Glutamatergic neuron (in vitro differentiated cells): Measurements from ENCODE around the gene GPR63. TPM values are rescaled to one million over a fixed set of nuclear protein-coding genes. Genes with fewer than 3 reads are reported as not detected.

Source experiments
- DNase-seq: peaks from one replicate; pipeline ENCODE4 v3.0.0; 2022
- H3K27ac Mint-ChIP-seq: one replicate; pipeline ENCODE4 v1.8.0; 2020; ENCODE audit warnings: mild to moderate bottlenecking, mixed read lengths, inconsistent platforms; ENCODE audit not compliant: unreplicated experiment
- H3K27me3 Mint-ChIP-seq: one replicate; pipeline ENCODE4 v1.8.0; 2020; ENCODE audit warnings: mild to moderate bottlenecking, moderate library complexity, mixed read lengths, inconsistent platforms; ENCODE audit not compliant: unreplicated experiment
- H3K36me3 Mint-ChIP-seq: one replicate; pipeline ENCODE4 v1.8.0; 2020; ENCODE audit warnings: mild to moderate bottlenecking, mixed read lengths, inconsistent platforms; ENCODE audit not compliant: unreplicated experiment
- H3K4me1 Mint-ChIP-seq: one replicate; pipeline ENCODE4 v1.8.0; 2020; ENCODE audit warnings: mild to moderate bottlenecking, low read depth, mixed read lengths, inconsistent platforms; ENCODE audit not compliant: unreplicated experiment
- H3K4me3 Mint-ChIP-seq: one replicate; pipeline ENCODE4 v1.8.0; 2020; ENCODE audit warnings: mild to moderate bottlenecking, mixed read lengths, inconsistent platforms; ENCODE audit not compliant: unreplicated experiment
- H3K9me3 Mint-ChIP-seq: one replicate; pipeline ENCODE4 v1.8.0; 2020; ENCODE audit warnings: mild to moderate bottlenecking, moderate library complexity, mixed read lengths, inconsistent platforms; ENCODE audit not compliant: unreplicated experiment
- CTCF ChIP-seq: fragments of 200-600 bp; sonication (generic); IDR thresholded peaks from one replicate; pipeline ENCODE4 v1.5.0; 2021; ENCODE audit not compliant: partially characterized antibody, unreplicated experiment
- total RNA-seq: library from RNA; stranded (reverse); fragmentation: NEBNext Ultra II Directional; extraction: Animal tissue kit (Norgen Biotek cat#: 25700); gene quantifications from one replicate; pipeline ENCODE4 v1.2.1, GENCODE V29; 2021; ENCODE audit not compliant: unreplicated experiment

GPR63 gene
- total RNA-seq, 1 donor from 2014 or later, result 6.6 TPM

- Mint-ChIP-seq H3K4me1 (no peaks in the 10 kb centered on the region), H3K9me3 (peaks cover 4% of the 10 kb centered on the region), H3K27ac (no peak overlapping the region), H3K36me3 (no peaks in the 10 kb centered on the region), H3K27me3 (peaks cover 2% of the 10 kb centered on the region), H3K4me3 (no peak overlapping the region)
- DNase-seq, result no peak
- TF ChIP-seq CTCF, result no peak
Observed at GRCh38 chr6:96775727-96776400, 61.4 kb downstream of the GPR63 start.

DNA sequence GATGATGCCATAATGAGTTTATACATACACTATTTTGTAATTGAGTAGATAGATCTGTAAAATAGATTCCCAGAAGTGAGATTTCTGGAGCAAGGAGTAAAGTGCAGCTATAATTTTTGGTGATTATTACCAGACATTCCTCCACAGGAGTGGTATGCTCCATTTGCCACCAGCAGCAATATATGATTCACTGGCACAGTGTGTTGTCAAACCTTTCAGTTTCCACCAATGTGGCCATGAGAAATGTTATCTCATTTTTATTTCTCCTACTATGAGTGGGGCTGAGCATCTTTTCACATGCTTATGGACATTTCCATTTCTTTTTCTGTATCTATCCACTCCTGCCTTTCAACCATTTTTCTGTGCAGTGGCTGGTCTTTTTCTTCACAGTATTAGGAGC, 70.5 kb downstream of the GPR63 start:
- Mint-ChIP-seq H3K27me3 (no peaks in the 10 kb centered on the region), H3K4me3 (no peak overlapping the region), H3K4me1 (no peaks in the 10 kb centered on the region), H3K36me3 (peaks cover 6% of the 10 kb centered on the region), H3K27ac (no peak overlapping the region), H3K9me3 (peaks cover 4% of the 10 kb centered on the region)
- no peak for DNase-seq
- TF ChIP-seq CTCF, result no peak

- Mint-ChIP-seq H3K4me3 (no peak overlapping the region), H3K36me3 (no peaks in the 10 kb centered on the region), H3K27ac (no peak overlapping the region), H3K9me3 (no peaks in the 10 kb centered on the region), H3K27me3 (no peaks in the 10 kb centered on the region), H3K4me1 (no peaks in the 10 kb centered on the region)
- no peak for DNase-seq
- TF ChIP-seq CTCF, result no peak
Observed at GRCh38 chr6:96762599-96762998, 74.7 kb downstream of the GPR63 start.

DNA sequence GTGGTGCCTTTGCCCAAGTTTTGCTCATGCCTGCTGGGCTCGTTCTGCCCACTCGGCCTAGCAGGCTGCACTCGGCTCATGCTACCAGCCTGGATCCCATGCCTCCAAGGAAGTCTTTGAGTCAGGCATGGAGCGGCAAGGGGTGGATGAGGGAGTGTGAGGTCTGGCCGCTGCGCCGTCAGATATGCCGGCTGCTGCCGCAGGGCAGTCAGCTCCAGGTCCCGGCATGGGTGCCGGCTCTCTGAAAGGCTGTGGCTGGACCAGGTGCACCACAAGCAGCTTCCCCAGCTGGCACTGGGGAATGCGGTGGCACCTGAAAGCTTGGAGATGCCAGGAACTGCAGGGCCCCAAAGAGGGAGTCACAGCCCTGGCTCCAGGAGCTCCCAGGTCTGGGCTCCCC, 75.5 kb downstream of the GPR63 start:
- no peaks in the 10 kb centered on the region for H3K27me3 Mint-ChIP-seq
- no peak for DNase-seq
- H3K36me3 Mint-ChIP-seq, result no peaks in the 10 kb centered on the region
- H3K4me1 Mint-ChIP-seq, result no peaks in the 10 kb centered on the region
- TF ChIP-seq CTCF, result no peak
- H3K27ac Mint-ChIP-seq, result no peak overlapping the region
- no peak overlapping the region for H3K4me3 Mint-ChIP-seq
- no peaks in the 10 kb centered on the region for H3K9me3 Mint-ChIP-seq

GRCh38 chr6:96760153-96760687, 77.1 kb downstream of the GPR63 start:
- Mint-ChIP-seq H3K27me3 (no peaks in the 10 kb centered on the region), H3K27ac (no peak overlapping the region), H3K4me1 (no peaks in the 10 kb centered on the region), H3K9me3 (no peaks in the 10 kb centered on the region), H3K36me3 (no peaks in the 10 kb centered on the region), H3K4me3 (no peak overlapping the region)
- DNase-seq, result no peak
- TF ChIP-seq CTCF, result no peak
